Measurements from ENCODE around the gene KATNB1.

The KATNB1 gene

GRCh38 chr16:57701759-57702371 is 33.7 kb upstream of the KATNB1 start:
- H2AFZ ChIP-seq (ENCODE audit: low read length), result no peak overlapping the region
- H3K79me2 ChIP-seq (ENCODE audit: insufficient read depth, low read length), result no peaks in the 10 kb centered on the region
- no peaks in the 10 kb centered on the region for H3K9me3 ChIP-seq (ENCODE audit: low read length)
- no peaks in the 10 kb centered on the region for H3K4me1 ChIP-seq (ENCODE audit: insufficient read depth, low read length, severe bottlenecking)
- no peaks in the 10 kb centered on the region for H3K9me2 ChIP-seq (ENCODE audit: low read depth, low read length)
- no peaks in the 10 kb centered on the region; the same call in 1 of the 2 replicates for H3K27me3 ChIP-seq (ENCODE audit: insufficient read depth, low read length)
- TF ChIP-seq CTCF (IDR thresholded peaks at IDR 0.05; ENCODE audit: low read length) (no peak), EZH2 (IDR thresholded peaks at IDR 0.05; ENCODE audit: borderline replicate concordance, low read length) (no peak)
- H3K27ac ChIP-seq (ENCODE audit: low read depth, low read length, poor library complexity, severe bottlenecking), result no peak overlapping the region
- H3K36me3 ChIP-seq (ENCODE audit: insufficient read depth, low read length), result no peaks in the 10 kb centered on the region
- H3K4me2 ChIP-seq (ENCODE audit: low read length), result no peak overlapping the region
- H3F3A ChIP-seq (ENCODE audit: insufficient read depth, low read length), result no peaks in the 10 kb centered on the region
- no peaks in the 10 kb centered on the region for H4K20me1 ChIP-seq (ENCODE audit: insufficient read depth, low read length)
- H3K4me3 ChIP-seq (ENCODE audit: low read depth, low read length, poor library complexity, severe bottlenecking), result no peak overlapping the region
- H3K9ac ChIP-seq (ENCODE audit: low read length), result no peak overlapping the region

- TF ChIP-seq EZH2 (IDR thresholded peaks at IDR 0.05; ENCODE audit: borderline replicate concordance, low read length) (no peak), CTCF (IDR thresholded peaks at IDR 0.05; ENCODE audit: low read length) (no peak)
- Histone ChIP-seq H3K9me3 (ENCODE audit: low read length) (no peaks in the 10 kb centered on the region), H3K36me3 (ENCODE audit: insufficient read depth, low read length) (no peaks in the 10 kb centered on the region), H3K4me1 (ENCODE audit: insufficient read depth, low read length, severe bottlenecking) (no peaks in the 10 kb centered on the region), H3K4me2 (ENCODE audit: low read length) (no peak overlapping the region), H3K27me3 (ENCODE audit: insufficient read depth, low read length) (no peaks in the 10 kb centered on the region; the same call in 1 of the 2 replicates), H3F3A (ENCODE audit: insufficient read depth, low read length) (no peaks in the 10 kb centered on the region), H4K20me1 (ENCODE audit: insufficient read depth, low read length) (no peaks in the 10 kb centered on the region), H3K27ac (ENCODE audit: low read depth, low read length, poor library complexity, severe bottlenecking) (no peak overlapping the region), H2AFZ (ENCODE audit: low read length) (no peak overlapping the region), H3K9ac (ENCODE audit: low read length) (no peak overlapping the region), H3K9me2 (ENCODE audit: low read depth, low read length) (no peaks in the 10 kb centered on the region), H3K4me3 (ENCODE audit: low read depth, low read length, poor library complexity, severe bottlenecking) (no peak overlapping the region), H3K79me2 (ENCODE audit: insufficient read depth, low read length) (no peaks in the 10 kb centered on the region)
Observed at GRCh38 chr16:57703416-57704010, 32.1 kb upstream of the KATNB1 start.

- H3K79me2 ChIP-seq (ENCODE audit: insufficient read depth, low read length), result no peaks in the 10 kb centered on the region
- H3K4me1 ChIP-seq (ENCODE audit: insufficient read depth, low read length, severe bottlenecking), result no peaks in the 10 kb centered on the region
- no peak overlapping the region for H3K27ac ChIP-seq (ENCODE audit: low read depth, low read length, poor library complexity, severe bottlenecking)
- H3K27me3 ChIP-seq (ENCODE audit: insufficient read depth, low read length), result no peaks in the 10 kb centered on the region; the same call in 1 of the 2 replicates
- no peaks in the 10 kb centered on the region for H4K20me1 ChIP-seq (ENCODE audit: insufficient read depth, low read length)
- no peaks in the 10 kb centered on the region for H3K36me3 ChIP-seq (ENCODE audit: insufficient read depth, low read length)
- H3K9ac ChIP-seq (ENCODE audit: low read length), result no peak overlapping the region
- H3K9me2 ChIP-seq (ENCODE audit: low read depth, low read length), result no peaks in the 10 kb centered on the region
- TF ChIP-seq EZH2 (IDR thresholded peaks at IDR 0.05; ENCODE audit: borderline replicate concordance, low read length), result no peak
- no peak for TF ChIP-seq CTCF (IDR thresholded peaks at IDR 0.05; ENCODE audit: low read length)
- H3K9me3 ChIP-seq (ENCODE audit: low read length), result no peaks in the 10 kb centered on the region
- no peak overlapping the region for H3K4me3 ChIP-seq (ENCODE audit: low read depth, low read length, poor library complexity, severe bottlenecking)
- H2AFZ ChIP-seq (ENCODE audit: low read length), result no peak overlapping the region
- no peaks in the 10 kb centered on the region for H3F3A ChIP-seq (ENCODE audit: insufficient read depth, low read length)
- no peak overlapping the region for H3K4me2 ChIP-seq (ENCODE audit: low read length)
Observed at GRCh38 chr16:57704011-57704904, 31.3 kb upstream of the KATNB1 start.
